ENCODE results near the gene MIOX. TPM values are rescaled to one million over a fixed set of nuclear protein-coding genes. Genes with fewer than 3 reads are reported as not detected.

The MIOX gene
- total and polyA plus RNA-seq, 9 of the 15 experiments (the other 6 are each of a cell fraction or from before 2014, with no cell fraction given) = 0.08 TPM; not detected in 8

GRCh38 chr22:50522806-50523438 is 36.3 kb downstream of the MIOX start (continued):
- TF ChIP-seq DEAF1 (CRISPR knock-in tag; IDR thresholded peaks at IDR 0.05) = no peak
- TF ChIP-seq SREBF1 (IDR thresholded peaks at IDR 0.05; ENCODE audit: borderline replicate concordance, low read depth, low read length) = no peak

- intact Hi-C loops (cut with micrococcal nuclease) = no loop called here
- Histone ChIP-seq H3K9me1 (ENCODE audit: control insufficient read depth, insufficient read depth, low read length) (no peaks in the 10 kb centered on the region), H3K4me3 (no peak overlapping the region), H3K9ac (ENCODE audit: insufficient read depth in 1 of 2, low read depth in 2 of 2, low read length in 2 of 2) (peak overlapping the region in 1 of 2 experiments; percentile 96; a peak in 1 of 4 replicates), H3K79me2 (ENCODE audit: control insufficient read depth, insufficient read depth, low read length) (peaks cover 34% of the 10 kb centered on the region), H3K4me1 (replicated peaks in 1 of 2; ENCODE audit: control insufficient read depth in 2 of 2, insufficient read depth in 2 of 2, low read length in 2 of 2) (peaks cover 8 to 50% of the 10 kb centered on the region in 2 experiments; a peak in 4 of 5 replicates), H2AFZ (ENCODE audit: low read depth, low read length) (no peak overlapping the region), H3K4me2 (ENCODE audit: insufficient read depth, low read length) (no peak overlapping the region), H3K27ac (ENCODE audit: extremely low read depth, low read depth, low read length) (no peak overlapping the region), H3K9me3 (replicated peaks; ENCODE audit: control insufficient read depth, insufficient read depth, low read depth, low read length) (no peaks in the 10 kb centered on the region), H3K36me3 (ENCODE audit: control insufficient read depth, insufficient read depth, low read length) (peaks cover 53% of the 10 kb centered on the region; the same call in 1 of the 3 replicates), H3K27me3 (ENCODE audit: control insufficient read depth in 2 of 2, insufficient read depth in 2 of 2, low read length in 2 of 2) (no peaks in the 10 kb centered on the region), H4K20me1 (replicated peaks; ENCODE audit: control insufficient read depth, insufficient read depth, low read length) (peaks cover 12% of the 10 kb centered on the region; the same call in 1 of the 2 replicates)
- no peak for FAIRE-seq
- CTCF ChIA-PET (ENCODE audit: low intra/inter-chr PET ratio) = no interaction called here
- no peak for DNase-seq (ENCODE audit: extremely low read depth in 1 of 4, low spot score in 3 of 4)
- ATAC-seq = no peak
- in situ Hi-C loops (cut with MboI) = loop anchor here (5.0 kb wide), 1 partner anchor 44 kb away; no protein-coding TSS in a partner anchor
- 86% methylated on average over 15 of the region's 16 CpGs for WGBS (ENCODE audit: insufficient coverage, low coverage, missing lambda C conversion rate)
- peak; percentile 85 for TF ChIP-seq ZBTB33 (CRISPR knock-in tag; IDR thresholded peaks at IDR 0.05)
- no peak for TF ChIP-seq BHLHE40 (IDR thresholded peaks at IDR 0.05; ENCODE audit: low read length)
- TF ChIP-seq HBP1 (CRISPR knock-in tag; IDR thresholded peaks at IDR 0.05) = no peak
- 0 out of 2 replicates have a peak, but pooled peaks have one; percentile 3 for TF ChIP-seq POLR2A (conservative IDR thresholded peaks at IDR 0.05)
- no TSS peak for BruUV-seq (replicated peaks)
- POLR2A ChIA-PET = interaction anchor here (5.3 kb wide), 1 partner anchor 14 kb away, joined by 65 read pairs; the partner anchor contains the start of genes LMF2 and NCAPH2
These were observed 36.8 kb downstream of the MIOX start for GRCh38 chr22:50523458-50523805.
